Transverse colon (tissue), 4 donors: ENCODE data around the gene TCHP. TPM values are rescaled to one million over a fixed set of nuclear protein-coding genes. Genes with fewer than 3 reads are reported as not detected.
"Not testable (repeated sequence)": the region's sequence is repeated elsewhere in the genome, so short reads cannot be mapped to it uniquely, and the experiment has no call there.

Experiments used
- DNase-seq: peaks from one replicate; pipeline ENCODE4 v3.0.0-alpha.2; 2019
- H3K27ac ChIP-seq, 4 donors: fragments of 200-600 bp; sonication (generic); 2 replicates each; pipeline ENCODE4 v1.5.1; 2016 to 2018; ENCODE audit warnings: inconsistent platforms in 4 of 4
- H3K27me3 ChIP-seq: fragments of 200-600 bp; sonication (generic); 2 replicates; pipeline ENCODE4 v1.5.1; 2017; ENCODE audit warnings: inconsistent platforms
- H3K36me3 ChIP-seq, 4 donors: fragments of 200-600 bp; sonication (generic); 2 replicates each; pipeline ENCODE4 v1.5.1; 2017 to 2019; ENCODE audit warnings: inconsistent platforms in 4 of 4
- H3K4me1 ChIP-seq, 4 donors: fragments of 200-600 bp; sonication (generic); 2 replicates each; pipeline ENCODE4 v1.5.1; 2017 to 2020; ENCODE audit warnings: inconsistent platforms in 4 of 4
- H3K4me3 ChIP-seq, 4 donors: fragments of 200-600 bp; sonication (generic); 1 replicate in 1 of 4; 2 replicates in 3 of 4; pipeline versions ENCODE4 v1.5.1 to v1.6.1; 2017 to 2019; ENCODE audit warnings: inconsistent platforms in 4 of 4
- H3K9me3 ChIP-seq, 2 donors: fragments of 200-600 bp; sonication (generic); 2 replicates each; pipeline ENCODE4 v1.5.1; 2017 to 2019; ENCODE audit warnings: inconsistent platforms in 2 of 2
- CTCF ChIP-seq, 5 experiments: fragments of 200-600 bp in 3 of 5; fragments of 450-650 bp in 2 of 5; sonication (generic) in 3 of 5; IDR thresholded peaks; 1 replicate in 2 of 5; 2 replicates in 3 of 5; pipeline ENCODE4 v1.5.1; 2016 to 2017; ENCODE audit warnings: antibody characterized with exemption in 5 of 5, inconsistent platforms in 3 of 5, mild to moderate bottlenecking in 2 of 5, moderate library complexity in 1 of 5
- EP300 ChIP-seq: sonication (generic); formaldehyde crosslinking; IDR thresholded peaks from one replicate; pipeline ENCODE4 v1.6.1; 2017; ENCODE audit warnings: antibody characterized with exemption, low read depth
- POLR2A ChIP-seq: fragments of 450-650 bp; IDR thresholded peaks from one replicate; pipeline ENCODE4 v1.6.1; 2016; ENCODE audit warnings: antibody characterized with exemption, mild to moderate bottlenecking, moderate library complexity
- POLR2AphosphoS5 ChIP-seq, 3 donors: sonication (generic); formaldehyde crosslinking; IDR thresholded peaks; one replicate each; pipeline ENCODE4 v1.6.1; 2016; ENCODE audit warnings: antibody characterized with exemption in 3 of 3
- WGBS, 2 donors: methylation state at CpG; one replicate each; pipeline ENCODE4 v1.1.5; 2018; ENCODE audit warnings: low coverage in 1 of 2; 5-methylcytosine and 5-hydroxymethylcytosine counted together
- in situ Hi-C, 4 donors: fragments of 200-750 bp; cut with MboI; loops; one replicate each; pipeline versions ENCODE4 v1.15.0 to v1.15.1; 2017; ENCODE audit warnings: low sequenced_read_pairs in 3 of 4, low pct_ligation_motif_present in 1 of 4, low pct_unique_long_range_greater_than_20kb in 1 of 4
- intact Hi-C: fragments of 100-400 bp; cut with DNase I; formaldehyde crosslinking; loops from one replicate; pipeline ENCODE4 v1.15.1; 2023; ENCODE audit warnings: low total_unique reads
- total RNA-seq, 4 donors: library from RNA; depleted of rRNA; stranded (reverse); fragments of >200 nt; gene quantifications; one replicate each; pipeline ENCODE4 v1.1.0, GENCODE V29; 2016

Gene TCHP
- total RNA-seq, result 10 to 100 TPM; 27.5 to 54.7 (median 30.7) TPM

GRCh38 chr12:109899783-109900751 is at the start of gene TCHP:
TSS of gene TCHP (plus strand) at chr12:109900274. CDS start at chr12:109903027, 2,753 bp downstream.
- intact Hi-C loops (no loop called here), in situ Hi-C loops (no loop called here)
- DNase-seq, result peak; percentile 88
- H3K4me3 ChIP-seq, result peak within 1 kb of the TSS; percentile 68 to 90 (median 80)
- TF ChIP-seq POLR2A, result peak; percentile 24
- TF ChIP-seq CTCF (IDR thresholded peaks at IDR 0.05), result peak in 3 of 5 experiments; percentile 13 to 46 (median 21)
- peak; percentile 76 to 86 (median 82) for TF ChIP-seq POLR2AphosphoS5 (IDR thresholded peaks at IDR 0.05)
- TF ChIP-seq EP300, result no peak
- peaks cover 0 to 20% (median 8%) of the 10 kb centered on the region in 4 donors for H3K36me3 ChIP-seq
- peak within 1 kb of the TSS; percentile 78 to 87 (median 82) for H3K27ac ChIP-seq
- no peaks in the 10 kb centered on the region for H3K27me3 ChIP-seq
- H3K9me3 ChIP-seq, result no peaks in the 10 kb centered on the region
- WGBS, 2 donors, result 1 to 2% methylated on average over 11 to 52 of the region's 69 CpGs
- H3K4me1 ChIP-seq, result peaks cover 4 to 24% (median 16%) of the 10 kb centered on the region in 4 donors

GRCh38 chr12:109850518-109850917 is 49.6 kb upstream of the TCHP start:
- H3K36me3 ChIP-seq, H3K27me3 ChIP-seq, H3K9me3 ChIP-seq, H3K4me3 ChIP-seq, intact Hi-C loops, H3K27ac ChIP-seq, DNase-seq, H3K4me1 ChIP-seq: not testable (repeated sequence)
- WGBS, 2 donors, result 88 to 100% methylated on average over 1 to 6 of the region's 6 CpGs
- in situ Hi-C loops, result loop anchor here in 1 of 4 donors (10.0 kb wide), 1 partner anchor 74 kb away; no protein-coding TSS in a partner anchor

GRCh38 chr12:109855377-109855776 is 44.7 kb upstream of the TCHP start:
- DNase-seq, result no peak
- peaks cover 0 to 8% (median 2%) of the 10 kb centered on the region in 4 donors for H3K36me3 ChIP-seq
- in situ Hi-C loops, result loop anchor here in 1 of 4 donors (10.0 kb wide), 1 partner anchor 69 kb away; no protein-coding TSS in a partner anchor
- H3K9me3 ChIP-seq, result no peaks in the 10 kb centered on the region
- H3K27me3 ChIP-seq, result no peaks in the 10 kb centered on the region
- H3K4me1 ChIP-seq, result peaks cover 0 to 4% (median 0%) of the 10 kb centered on the region in 4 donors
- no peak overlapping the region for H3K4me3 ChIP-seq
- no peak for TF ChIP-seq EP300
- no peak for TF ChIP-seq POLR2AphosphoS5 (IDR thresholded peaks at IDR 0.05)
- no peak for TF ChIP-seq CTCF (IDR thresholded peaks at IDR 0.05)
- no peak for TF ChIP-seq POLR2A
- H3K27ac ChIP-seq, result no peak overlapping the region
- intact Hi-C loops, result no loop called here
- WGBS, 2 donors, result 92% methylated on average over 14 of the region's 14 CpGs; no CpG with 5 or more reads in 1 of the 2 donors

- intact Hi-C loops, result no loop called here
- TF ChIP-seq CTCF (IDR thresholded peaks at IDR 0.05) (no peak), POLR2AphosphoS5 (IDR thresholded peaks at IDR 0.05) (no peak), POLR2A (no peak), EP300 (no peak)
Observed at GRCh38 chr12:109857715-109858114, 42.4 kb upstream of the TCHP start.

More at GRCh38 chr12:109857715-109858114, 42.4 kb upstream of the TCHP start:
- Histone ChIP-seq H3K9me3 (no peaks in the 10 kb centered on the region), H3K27ac (no peak overlapping the region), H3K4me3 (no peak overlapping the region), H3K36me3 (peaks cover 0 to 8% (median 2%) of the 10 kb centered on the region in 4 donors), H3K27me3 (no peaks in the 10 kb centered on the region), H3K4me1 (peaks cover 4 to 17% (median 8%) of the 10 kb centered on the region in 4 donors)
- no peak for DNase-seq
- in situ Hi-C loops, result loop anchor here in 1 of 4 donors (10.0 kb wide), 1 partner anchor 67 kb away; no protein-coding TSS in a partner anchor
- 96 to 100% methylated on average over 1 to 6 of the region's 6 CpGs for WGBS, 2 donors
